ENCODE results near the gene EEF1AKMT3. TPM values are rescaled to one million over a fixed set of nuclear protein-coding genes. Genes with fewer than 3 reads are reported as not detected.
A peak's percentile ranks its signal among the peaks of the same experiment; 100 is the strongest.

The EEF1AKMT3 gene
- total RNA-seq, 1 donor from 2014 or later: 5.6 TPM

DNA sequence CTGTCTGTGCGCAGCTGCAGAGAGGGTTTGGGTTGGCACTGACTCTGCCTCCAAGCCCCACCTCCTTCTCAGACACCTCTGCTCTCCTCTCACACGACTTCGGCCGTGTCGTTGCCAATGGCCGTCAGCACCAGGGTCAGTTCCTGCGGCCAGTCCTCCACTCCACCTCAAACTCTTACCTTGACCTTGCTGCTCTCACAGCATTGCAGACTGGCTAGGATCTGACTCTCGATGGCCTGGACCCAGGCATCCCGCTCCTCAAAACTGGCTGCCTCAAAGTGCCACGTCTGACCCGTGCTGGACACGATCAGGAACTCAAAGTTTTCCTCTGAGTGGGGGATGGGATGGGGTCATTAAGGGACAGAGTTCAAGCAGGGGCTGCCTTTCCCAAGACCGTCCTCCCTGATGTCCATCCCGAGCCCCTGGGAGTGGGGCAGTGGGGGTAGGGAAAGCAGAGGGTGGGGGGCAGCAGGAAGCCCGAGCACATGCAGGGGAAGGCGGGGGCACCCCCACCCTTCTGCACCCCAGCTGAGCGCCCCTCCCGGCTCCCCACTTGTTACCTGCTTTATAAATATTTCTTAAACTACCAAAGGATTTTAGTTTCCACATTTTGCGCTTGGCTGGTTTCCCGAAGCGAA lies 44.5 kb upstream of the EEF1AKMT3 start:
- H3K9me3 Mint-ChIP-seq (ENCODE audit: low read depth): no peaks in the 10 kb centered on the region
- DNase-seq (ENCODE audit: low spot score, unreplicated experiment): peak; percentile 56
- H3K4me1 Mint-ChIP-seq (ENCODE audit: low read depth): peaks cover 5% of the 10 kb centered on the region
- no peak overlapping the region for H3K4me3 Mint-ChIP-seq (ENCODE audit: low read depth)
- no peak overlapping the region for H3K27ac Mint-ChIP-seq
- H3K27me3 Mint-ChIP-seq: peaks cover 94% of the 10 kb centered on the region
- H3K36me3 Mint-ChIP-seq (ENCODE audit: insufficient read depth): no peaks in the 10 kb centered on the region
- TF ChIP-seq, protein P1, sequence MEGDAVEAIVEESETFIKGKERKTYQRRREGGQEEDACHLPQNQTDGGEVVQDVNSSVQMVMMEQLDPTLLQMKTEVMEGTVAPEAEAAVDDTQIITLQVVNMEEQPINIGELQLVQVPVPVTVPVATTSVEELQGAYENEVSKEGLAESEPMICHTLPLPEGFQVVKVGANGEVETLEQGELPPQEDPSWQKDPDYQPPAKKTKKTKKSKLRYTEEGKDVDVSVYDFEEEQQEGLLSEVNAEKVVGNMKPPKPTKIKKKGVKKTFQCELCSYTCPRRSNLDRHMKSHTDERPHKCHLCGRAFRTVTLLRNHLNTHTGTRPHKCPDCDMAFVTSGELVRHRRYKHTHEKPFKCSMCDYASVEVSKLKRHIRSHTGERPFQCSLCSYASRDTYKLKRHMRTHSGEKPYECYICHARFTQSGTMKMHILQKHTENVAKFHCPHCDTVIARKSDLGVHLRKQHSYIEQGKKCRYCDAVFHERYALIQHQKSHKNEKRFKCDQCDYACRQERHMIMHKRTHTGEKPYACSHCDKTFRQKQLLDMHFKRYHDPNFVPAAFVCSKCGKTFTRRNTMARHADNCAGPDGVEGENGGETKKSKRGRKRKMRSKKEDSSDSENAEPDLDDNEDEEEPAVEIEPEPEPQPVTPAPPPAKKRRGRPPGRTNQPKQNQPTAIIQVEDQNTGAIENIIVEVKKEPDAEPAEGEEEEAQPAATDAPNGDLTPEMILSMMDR (IDR thresholded peaks at IDR 0.05; ENCODE audit: unreplicated experiment): no peak

DNA sequence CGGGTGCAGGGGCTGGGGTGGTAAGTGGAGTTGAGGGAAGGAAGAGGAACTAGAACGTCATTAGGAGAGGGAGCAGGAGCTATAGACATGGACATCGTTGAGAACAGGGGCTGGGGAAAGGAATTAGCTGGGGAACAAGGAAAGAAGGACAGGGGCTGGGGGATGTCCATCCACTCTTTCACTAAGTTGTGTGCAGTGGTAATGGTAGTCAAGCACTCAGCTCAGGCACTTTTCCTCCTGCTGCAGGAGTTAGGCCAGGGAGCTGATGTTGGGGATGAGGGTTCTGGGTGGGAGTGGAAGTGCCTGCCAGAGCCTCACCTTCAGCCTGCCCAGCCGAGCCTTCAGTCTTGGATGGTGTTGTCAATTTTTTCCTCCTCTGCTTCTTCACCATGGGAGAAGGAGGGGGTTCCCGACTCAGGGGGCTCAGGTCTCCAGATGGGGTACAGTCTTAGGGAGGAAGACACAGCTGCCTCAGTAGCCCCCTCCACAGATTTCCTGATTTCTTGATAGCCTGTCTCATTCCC lies 43.0 kb upstream of the EEF1AKMT3 start:
- H3K27me3 Mint-ChIP-seq: peaks cover 93% of the 10 kb centered on the region
- H3K4me1 Mint-ChIP-seq (ENCODE audit: low read depth): peaks cover 5% of the 10 kb centered on the region
- H3K36me3 Mint-ChIP-seq (ENCODE audit: insufficient read depth): no peaks in the 10 kb centered on the region
- H3K4me3 Mint-ChIP-seq (ENCODE audit: low read depth): no peak overlapping the region
- no peak for DNase-seq (ENCODE audit: low spot score, unreplicated experiment)
- TF ChIP-seq, protein P1 (IDR thresholded peaks at IDR 0.05; ENCODE audit: unreplicated experiment): no peak
- no peaks in the 10 kb centered on the region for H3K9me3 Mint-ChIP-seq (ENCODE audit: low read depth)
- no peak overlapping the region for H3K27ac Mint-ChIP-seq

DNA sequence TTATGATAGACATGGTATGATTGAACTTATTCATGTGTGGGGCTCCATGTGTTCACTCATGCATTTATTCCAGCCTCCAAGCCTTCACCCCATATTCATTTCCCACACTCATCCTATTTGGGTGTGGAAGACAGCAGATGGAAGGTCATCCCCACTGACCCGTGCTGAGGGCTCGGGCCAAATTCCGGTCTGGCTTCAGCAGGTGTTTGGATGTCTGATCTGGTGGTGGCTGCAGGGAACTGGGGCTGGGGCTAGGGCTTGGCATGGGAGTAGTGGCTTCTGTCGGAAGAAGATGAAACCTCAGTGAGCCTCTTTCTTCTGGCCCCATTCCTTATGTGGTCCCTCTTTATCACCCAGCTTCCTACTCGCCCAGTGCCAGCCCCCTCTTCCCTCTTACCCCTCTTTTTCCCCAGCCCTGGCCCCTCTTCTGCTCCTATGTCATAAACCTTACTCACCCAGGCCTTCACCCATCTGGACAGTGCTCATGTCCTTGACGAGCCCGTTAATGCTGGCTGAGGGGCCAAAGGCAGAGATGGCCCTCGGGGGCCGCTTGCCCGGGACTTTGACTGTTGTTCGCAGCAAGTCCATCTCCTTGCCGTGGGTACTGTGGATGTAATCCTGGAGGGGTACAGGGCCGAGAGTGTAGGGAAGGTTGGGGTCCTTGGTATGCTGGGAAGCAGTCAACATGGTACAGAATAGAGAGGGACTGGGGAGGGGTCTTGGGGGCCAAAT lies 41.9 kb upstream of the EEF1AKMT3 start:
- DNase-seq (ENCODE audit: low spot score, unreplicated experiment): no peak
- no peak overlapping the region for H3K27ac Mint-ChIP-seq
- peaks cover 93% of the 10 kb centered on the region for H3K27me3 Mint-ChIP-seq

DNA sequence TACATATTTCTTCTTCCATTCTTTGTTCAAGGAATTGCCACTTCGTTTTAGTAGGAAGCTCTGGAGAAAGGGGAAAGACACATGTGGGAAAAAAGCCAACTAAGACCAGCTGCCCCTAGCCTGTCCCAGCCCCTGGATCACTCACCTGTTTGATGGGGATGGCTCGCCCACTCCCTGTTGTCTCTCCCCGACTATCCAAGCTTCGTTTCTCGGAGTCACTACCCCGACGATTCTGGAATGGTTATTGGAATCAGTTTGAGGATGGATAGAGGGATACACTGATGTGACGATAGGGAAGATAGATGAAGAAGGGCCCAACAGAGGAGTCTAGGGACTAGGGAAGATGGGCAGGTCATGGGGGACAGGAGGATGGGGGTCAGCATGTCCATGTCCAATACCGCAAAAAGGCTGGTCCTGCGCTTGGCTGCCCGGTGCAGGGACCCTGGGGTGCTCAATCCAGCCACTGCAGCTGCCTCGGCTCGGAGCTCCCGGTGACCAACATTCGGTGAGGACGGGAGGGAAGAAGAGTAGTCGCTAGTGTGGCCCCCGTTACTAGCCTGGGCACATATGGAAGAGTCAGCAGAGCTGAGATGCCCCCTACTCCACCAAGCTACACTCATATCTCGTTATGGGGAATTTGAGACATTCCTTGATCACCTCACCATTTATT lies 40.9 kb upstream of the EEF1AKMT3 start:
- H3K36me3 Mint-ChIP-seq (ENCODE audit: insufficient read depth): no peaks in the 10 kb centered on the region

More for the DNA sequence above, 41.9 kb upstream of the EEF1AKMT3 start:
- Mint-ChIP-seq H3K4me1 (ENCODE audit: low read depth) (peaks cover 13% of the 10 kb centered on the region), H3K36me3 (ENCODE audit: insufficient read depth) (no peaks in the 10 kb centered on the region), H3K9me3 (ENCODE audit: low read depth) (no peaks in the 10 kb centered on the region), H3K4me3 (ENCODE audit: low read depth) (no peak overlapping the region)
- TF ChIP-seq, protein P1 (IDR thresholded peaks at IDR 0.05; ENCODE audit: unreplicated experiment): no peak

More for the DNA sequence above, 40.9 kb upstream of the EEF1AKMT3 start:
- peaks cover 95% of the 10 kb centered on the region for H3K27me3 Mint-ChIP-seq
- H3K4me3 Mint-ChIP-seq (ENCODE audit: low read depth): no peak overlapping the region
- TF ChIP-seq, protein P1 (IDR thresholded peaks at IDR 0.05; ENCODE audit: unreplicated experiment): no peak
- H3K9me3 Mint-ChIP-seq (ENCODE audit: low read depth): no peaks in the 10 kb centered on the region
- H3K4me1 Mint-ChIP-seq (ENCODE audit: low read depth): peaks cover 16% of the 10 kb centered on the region
- DNase-seq (ENCODE audit: low spot score, unreplicated experiment): no peak
- no peak overlapping the region for H3K27ac Mint-ChIP-seq

Data from progenitor cell of endocrine pancreas (in vitro differentiated cells).